Dendritic cell treated with granulocyte-macrophage colony-stimulating factor and Interleukin-4, amounts not matched to agents 40 ng/mL and 50 ng/mL, for 4 days (primary cell): ENCODE data around the gene C1orf87.

Experiments used
- H3K27ac Mint-ChIP-seq: one replicate; pipeline ENCODE4 v1.8.0; 2022; ENCODE audit warnings: mild to moderate bottlenecking, mixed read lengths
- H3K27me3 Mint-ChIP-seq: one replicate; pipeline ENCODE4 v1.8.0; 2022; ENCODE audit warnings: mild to moderate bottlenecking, mixed read lengths
- H3K36me3 Mint-ChIP-seq: one replicate; pipeline ENCODE4 v1.8.0; 2022; ENCODE audit warnings: low read depth, mixed read lengths
- H3K4me1 Mint-ChIP-seq: one replicate; pipeline ENCODE4 v1.8.0; 2022; ENCODE audit warnings: low read depth, mixed read lengths
- H3K4me3 Mint-ChIP-seq: one replicate; pipeline ENCODE4 v1.8.0; 2022; ENCODE audit warnings: mild to moderate bottlenecking, moderate library complexity, mixed read lengths
- H3K9me3 Mint-ChIP-seq: one replicate; pipeline ENCODE4 v1.8.0; 2022; ENCODE audit warnings: mixed read lengths
- intact Hi-C: fragments of 100-400 bp; cut with micrococcal nuclease; formaldehyde crosslinking; loops from one replicate; pipeline ENCODE4 v1.15.0; 2022

C1orf87 gene

DNA sequence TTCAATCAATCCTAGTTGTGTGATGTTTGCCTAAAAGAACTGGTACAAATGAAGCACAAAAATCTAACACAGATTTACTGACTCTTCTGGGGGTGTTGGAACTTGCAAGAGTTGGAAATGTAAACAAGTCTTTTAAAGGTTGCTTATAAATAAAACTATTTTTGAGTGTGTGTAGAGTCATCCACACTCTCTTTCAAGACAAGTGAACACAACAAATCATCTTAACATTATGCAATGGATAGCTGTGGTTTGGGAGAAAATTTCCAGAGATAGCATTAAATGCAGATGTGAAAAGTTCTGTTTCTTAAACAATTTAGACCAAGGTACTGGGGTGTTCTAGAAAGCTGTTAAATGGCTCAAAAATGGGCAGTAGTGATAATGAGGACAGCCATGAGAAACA, 28.7 kb downstream of the C1orf87 start:
- Mint-ChIP-seq H3K4me1 (no peaks in the 10 kb centered on the region), H3K27me3 (no peaks in the 10 kb centered on the region), H3K4me3 (no peak overlapping the region), H3K9me3 (no peaks in the 10 kb centered on the region), H3K27ac (no peak overlapping the region), H3K36me3 (no peaks in the 10 kb centered on the region)
- intact Hi-C loops, result no loop called here

DNA sequence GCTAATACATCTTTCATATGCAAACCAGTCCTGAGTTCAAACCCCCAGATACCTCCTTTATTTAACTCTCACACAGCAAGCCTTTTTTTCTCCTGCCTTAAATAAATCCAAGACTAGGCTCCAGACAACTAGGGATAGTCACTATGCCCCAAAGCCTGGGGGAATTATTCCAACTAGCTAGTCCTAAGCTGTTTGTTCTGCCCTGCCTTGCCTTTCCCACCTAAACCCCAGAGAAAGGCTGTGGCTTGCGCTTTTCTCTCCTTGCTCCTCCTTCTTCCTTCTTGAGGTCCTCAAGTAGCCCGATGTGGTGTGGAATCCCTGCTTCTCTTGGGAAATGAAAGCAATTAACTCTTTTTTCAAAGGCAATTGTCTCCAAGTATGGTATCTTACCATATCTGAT, 31.8 kb downstream of the C1orf87 start:
- Mint-ChIP-seq H3K9me3 (no peaks in the 10 kb centered on the region), H3K27me3 (no peaks in the 10 kb centered on the region), H3K36me3 (no peaks in the 10 kb centered on the region), H3K4me1 (no peaks in the 10 kb centered on the region), H3K27ac (no peak overlapping the region), H3K4me3 (no peak overlapping the region)
- intact Hi-C loops, result no loop called here

DNA sequence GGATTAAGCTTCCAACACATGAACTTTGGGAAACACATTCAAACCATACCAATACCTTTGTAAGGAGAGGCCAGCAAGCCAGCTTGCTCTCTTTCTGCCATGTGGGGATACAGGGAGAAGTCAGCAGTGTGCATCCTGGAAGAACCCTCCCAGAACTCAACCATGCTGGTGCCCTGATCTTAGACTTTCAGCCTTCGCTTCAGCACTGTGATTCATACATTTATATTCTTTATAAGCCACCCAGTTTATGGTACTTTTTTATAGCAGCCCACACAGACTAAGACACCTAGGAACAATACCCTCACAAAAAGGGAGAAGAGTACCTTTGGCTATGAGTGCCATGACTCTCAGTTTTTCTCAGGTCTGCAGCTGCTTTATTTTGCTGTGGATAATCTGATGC, 35.9 kb downstream of the C1orf87 start:
- H3K27ac Mint-ChIP-seq, result no peak overlapping the region

DNA sequence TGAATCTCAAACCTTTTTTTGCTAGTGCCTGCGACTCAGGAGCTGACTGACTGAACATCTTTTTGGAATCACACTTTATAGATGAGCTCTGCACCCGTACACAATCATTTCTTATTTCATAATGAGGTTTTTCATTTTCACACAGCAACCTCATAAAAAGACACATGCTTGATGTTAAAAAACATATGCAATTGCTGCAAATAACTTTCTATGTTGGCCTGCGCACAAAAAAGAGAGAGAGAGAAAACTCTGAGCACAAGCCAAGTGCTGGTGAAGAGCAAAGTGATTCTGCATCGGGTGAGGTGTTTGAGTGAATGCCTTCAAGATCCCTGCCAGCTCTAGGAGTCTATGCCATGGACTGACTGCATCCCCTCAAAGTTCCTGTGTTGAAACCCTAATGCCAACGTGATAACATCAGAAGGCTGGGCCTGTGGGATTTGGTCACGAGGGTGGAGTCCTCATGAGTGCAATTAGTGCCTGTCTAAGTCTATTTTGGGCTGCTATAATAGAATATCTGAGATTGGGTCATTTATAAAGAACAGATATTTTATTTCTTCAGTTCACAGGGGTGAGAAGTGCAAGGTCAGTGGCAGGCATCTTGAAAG, 36.6 kb downstream of the C1orf87 start:
- H3K27ac Mint-ChIP-seq, result no peak overlapping the region
- H3K4me1 Mint-ChIP-seq, result peaks cover 19% of the 10 kb centered on the region
- no peaks in the 10 kb centered on the region for H3K27me3 Mint-ChIP-seq
- no peak overlapping the region for H3K4me3 Mint-ChIP-seq
- H3K9me3 Mint-ChIP-seq, result no peaks in the 10 kb centered on the region
- H3K36me3 Mint-ChIP-seq, result no peaks in the 10 kb centered on the region
- intact Hi-C loops, result no loop called here

More for the DNA sequence above, 35.9 kb downstream of the C1orf87 start:
- Mint-ChIP-seq H3K36me3 (no peaks in the 10 kb centered on the region), H3K4me1 (peaks cover 19% of the 10 kb centered on the region), H3K27me3 (no peaks in the 10 kb centered on the region), H3K9me3 (no peaks in the 10 kb centered on the region), H3K4me3 (no peak overlapping the region)
- intact Hi-C loops, result no loop called here

DNA sequence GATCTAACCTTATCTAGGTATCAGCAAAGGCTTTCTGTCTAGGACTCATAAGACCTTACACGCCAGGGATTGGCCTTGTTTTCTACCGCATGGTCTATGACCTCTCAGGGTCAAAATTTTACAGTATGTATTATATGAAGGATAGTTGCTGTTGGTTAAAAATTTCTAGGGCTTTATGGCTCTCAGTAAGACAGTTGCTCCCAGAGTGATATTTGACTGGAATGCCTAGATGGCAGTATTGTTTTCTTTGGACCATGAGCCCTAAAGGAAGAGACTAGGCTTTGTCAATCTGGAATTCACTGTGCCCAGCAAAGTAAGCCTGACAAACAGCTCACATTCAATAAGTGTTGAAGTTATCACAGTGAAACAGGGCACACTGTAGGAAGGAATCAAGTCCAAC, 37.6 kb downstream of the C1orf87 start:
- Mint-ChIP-seq H3K27me3 (no peaks in the 10 kb centered on the region), H3K27ac (no peak overlapping the region), H3K9me3 (no peaks in the 10 kb centered on the region), H3K4me1 (peaks cover 19% of the 10 kb centered on the region), H3K36me3 (no peaks in the 10 kb centered on the region), H3K4me3 (no peak overlapping the region)
- intact Hi-C loops, result no loop called here

DNA sequence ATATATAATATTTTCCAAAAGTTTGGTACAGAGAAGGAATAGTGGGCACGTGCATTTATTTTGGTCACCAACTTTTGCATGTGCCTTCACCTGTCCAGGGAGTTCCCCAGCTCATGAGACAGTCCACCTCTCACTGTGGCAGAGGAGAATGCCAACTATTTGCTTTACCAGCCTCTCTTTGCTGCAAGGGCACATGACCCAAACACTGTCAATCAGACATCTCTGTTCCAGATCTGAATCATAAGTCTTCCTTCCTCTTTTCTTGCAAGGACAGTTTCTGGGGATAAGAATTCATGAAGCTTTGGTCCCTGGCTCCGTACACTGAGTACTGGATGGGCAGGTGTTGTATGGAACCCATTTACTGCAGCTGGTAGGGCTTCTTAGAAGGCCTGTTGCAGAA, 38.6 kb downstream of the C1orf87 start:
- Mint-ChIP-seq H3K4me3 (no peak overlapping the region), H3K27me3 (no peaks in the 10 kb centered on the region), H3K4me1 (peaks cover 19% of the 10 kb centered on the region), H3K9me3 (no peaks in the 10 kb centered on the region), H3K27ac (no peak overlapping the region), H3K36me3 (no peaks in the 10 kb centered on the region)
- intact Hi-C loops, result no loop called here

DNA sequence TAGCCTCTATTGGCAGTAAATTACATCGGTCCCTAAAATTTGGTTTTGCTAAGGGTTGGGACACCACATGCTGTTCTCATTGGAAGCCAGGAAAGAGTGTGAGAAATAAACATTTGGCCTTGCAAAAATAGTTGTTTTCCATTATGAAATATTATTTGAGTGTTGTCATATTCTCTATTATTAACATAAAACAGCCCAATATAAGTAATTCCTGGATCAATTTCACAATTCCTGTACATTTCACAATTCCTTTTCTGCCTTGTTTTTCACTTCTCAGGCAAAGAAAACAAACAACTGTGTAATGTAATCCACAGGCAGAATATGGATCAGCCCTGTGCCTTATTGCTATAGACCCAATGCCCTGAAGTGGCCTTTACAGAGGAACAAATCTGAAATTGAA, 40.5 kb downstream of the C1orf87 start:
- Mint-ChIP-seq H3K9me3 (no peaks in the 10 kb centered on the region), H3K4me3 (no peak overlapping the region), H3K36me3 (no peaks in the 10 kb centered on the region), H3K4me1 (peaks cover 19% of the 10 kb centered on the region), H3K27me3 (no peaks in the 10 kb centered on the region), H3K27ac (no peak overlapping the region)
- intact Hi-C loops, result no loop called here

DNA sequence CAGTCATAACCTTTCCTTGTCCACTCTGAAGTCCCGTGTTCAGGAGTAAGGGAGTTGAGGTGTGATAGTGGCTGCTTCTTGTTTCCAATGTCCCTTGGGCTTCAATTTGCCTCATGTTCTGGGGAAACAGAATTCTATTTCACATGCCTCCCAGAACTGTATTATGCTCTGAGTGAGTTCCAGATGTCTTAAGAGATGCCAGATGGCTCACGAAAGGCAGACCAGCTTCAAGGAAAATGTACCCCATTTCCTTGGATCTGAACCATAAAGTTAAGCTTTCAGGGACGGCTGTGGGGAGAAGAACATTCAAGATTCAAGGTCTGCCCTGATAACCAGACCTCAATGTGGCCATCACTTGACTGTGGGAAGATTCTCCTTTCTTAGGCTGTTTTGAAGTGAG, 42.4 kb downstream of the C1orf87 start:
- Mint-ChIP-seq H3K4me3 (no peak overlapping the region), H3K4me1 (peaks cover 19% of the 10 kb centered on the region), H3K27me3 (no peaks in the 10 kb centered on the region), H3K27ac (no peak overlapping the region), H3K9me3 (no peaks in the 10 kb centered on the region), H3K36me3 (no peaks in the 10 kb centered on the region)
- intact Hi-C loops, result no loop called here

DNA sequence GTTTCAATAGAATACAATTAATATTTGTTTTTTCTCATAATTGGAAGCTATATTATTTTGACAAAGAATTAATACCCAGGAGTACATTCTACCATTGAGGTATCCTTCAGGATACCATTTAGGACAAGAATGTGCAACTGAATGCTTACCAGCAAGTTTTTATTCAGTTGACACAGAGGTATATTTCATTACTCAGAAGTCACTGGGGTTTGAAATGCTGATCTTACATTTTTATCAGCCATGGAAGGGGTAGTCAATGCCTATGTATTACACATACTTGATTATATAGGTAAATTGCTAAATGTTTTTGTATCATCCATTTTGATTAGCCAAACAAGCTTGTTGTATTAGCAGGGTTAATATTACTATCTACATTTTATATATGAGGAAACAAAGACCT, 48.0 kb downstream of the C1orf87 start:
- no peak overlapping the region for H3K27ac Mint-ChIP-seq
- intact Hi-C loops, result no loop called here
- no peak overlapping the region for H3K4me3 Mint-ChIP-seq
- no peaks in the 10 kb centered on the region for H3K4me1 Mint-ChIP-seq
- no peaks in the 10 kb centered on the region for H3K27me3 Mint-ChIP-seq
- no peaks in the 10 kb centered on the region for H3K36me3 Mint-ChIP-seq
- H3K9me3 Mint-ChIP-seq, result no peaks in the 10 kb centered on the region

DNA sequence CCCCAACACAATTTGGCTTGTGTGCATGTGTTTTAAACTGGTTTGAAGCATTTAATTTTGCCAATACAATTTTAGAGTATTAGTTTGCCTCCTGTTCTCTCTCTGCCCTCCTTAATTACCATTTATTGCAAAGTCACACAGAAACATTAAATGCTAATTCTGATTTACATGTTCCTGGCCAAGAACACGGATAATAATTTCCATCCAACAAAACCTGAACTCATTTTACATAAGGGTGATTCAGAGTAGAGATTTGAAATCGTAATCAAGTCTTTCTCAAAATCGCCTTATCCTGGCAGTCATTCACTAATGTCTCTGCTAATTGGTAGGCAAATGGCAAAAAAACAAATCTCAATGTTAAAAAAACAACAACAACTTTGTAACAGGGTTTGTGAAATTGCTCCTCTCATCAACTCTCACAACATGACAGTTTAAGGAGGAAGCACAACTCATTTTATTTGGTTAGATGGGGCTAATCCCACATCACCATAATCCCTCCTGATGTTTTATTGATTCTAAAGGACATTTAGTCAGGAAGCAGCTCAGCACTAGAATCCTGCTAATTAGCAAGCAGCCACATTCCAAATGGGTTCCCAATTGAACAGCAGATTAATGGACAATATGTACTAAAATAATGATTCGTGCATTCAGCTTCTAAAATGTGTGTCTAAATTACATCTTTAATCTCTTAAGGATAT, 55.9 kb downstream of the C1orf87 start:
- intact Hi-C loops, result no loop called here
- no peak overlapping the region for H3K27ac Mint-ChIP-seq
- no peaks in the 10 kb centered on the region for H3K9me3 Mint-ChIP-seq

DNA sequence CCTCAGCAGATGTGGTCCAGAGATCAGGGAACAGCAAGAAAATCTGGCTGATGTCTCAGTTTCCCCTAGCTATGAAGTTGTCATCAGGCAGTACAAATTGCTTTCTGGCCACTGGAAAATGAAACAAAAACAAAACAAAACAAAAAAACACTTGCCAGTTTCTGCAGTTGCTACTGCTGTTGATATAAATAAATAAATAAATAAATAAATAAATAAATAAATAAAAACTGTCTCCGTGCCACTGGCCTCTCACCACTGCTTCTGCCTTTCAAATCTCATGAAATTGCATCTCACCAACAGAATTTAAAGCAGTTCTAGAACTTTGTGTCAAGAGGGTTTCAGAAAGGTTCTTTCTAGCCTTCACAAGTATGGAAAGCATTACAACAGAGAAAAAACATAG, 62.9 kb downstream of the C1orf87 start:
- Mint-ChIP-seq H3K27me3 (no peaks in the 10 kb centered on the region), H3K27ac (no peak overlapping the region), H3K4me3 (no peak overlapping the region), H3K9me3 (no peaks in the 10 kb centered on the region), H3K4me1 (no peaks in the 10 kb centered on the region), H3K36me3 (no peaks in the 10 kb centered on the region)
- intact Hi-C loops, result no loop called here

More for the DNA sequence above, 55.9 kb downstream of the C1orf87 start:
- Mint-ChIP-seq H3K4me1 (no peaks in the 10 kb centered on the region), H3K4me3 (no peak overlapping the region), H3K27me3 (no peaks in the 10 kb centered on the region), H3K36me3 (no peaks in the 10 kb centered on the region)

DNA sequence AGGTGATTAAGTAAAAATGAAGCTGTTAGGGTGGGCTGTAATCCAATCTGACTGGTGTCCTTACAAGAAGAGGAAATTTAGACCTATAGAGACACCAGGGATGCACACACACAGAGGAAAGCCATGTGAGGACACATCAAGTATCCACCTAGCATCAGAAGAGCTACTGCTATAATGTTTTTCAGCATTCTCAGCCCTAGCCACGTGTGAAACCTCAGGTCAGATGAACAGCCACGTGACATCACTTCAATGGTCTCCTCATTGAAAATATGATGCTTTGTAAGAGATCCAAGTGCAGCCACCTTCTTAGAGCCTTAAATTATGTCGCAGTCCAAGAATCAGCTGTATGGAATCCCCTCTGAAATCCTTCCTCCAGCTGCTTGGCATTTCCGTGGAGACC, 65.1 kb downstream of the C1orf87 start:
- Mint-ChIP-seq H3K36me3 (no peaks in the 10 kb centered on the region), H3K4me1 (no peaks in the 10 kb centered on the region), H3K27me3 (no peaks in the 10 kb centered on the region), H3K27ac (no peak overlapping the region), H3K4me3 (no peak overlapping the region), H3K9me3 (no peaks in the 10 kb centered on the region)
- intact Hi-C loops, result no loop called here

DNA sequence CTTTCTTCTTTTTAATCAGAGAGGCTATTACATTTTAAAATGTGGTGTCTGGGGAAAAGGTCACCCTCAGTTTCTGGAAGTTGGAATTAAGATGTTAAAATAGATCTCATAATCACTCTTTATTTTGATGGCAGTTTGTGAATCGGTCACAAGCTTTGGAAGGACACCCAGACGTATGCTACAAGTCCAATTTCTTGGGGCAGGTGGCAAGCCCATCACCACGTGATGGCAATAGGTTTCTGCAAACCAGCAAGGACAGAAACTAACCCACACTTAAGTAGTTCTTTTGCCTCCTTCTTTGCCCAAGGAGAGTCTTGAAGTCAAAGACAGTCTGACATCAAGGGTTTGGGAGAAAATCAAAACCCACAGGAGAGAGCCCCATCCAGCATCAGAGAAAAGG, 72.9 kb downstream of the C1orf87 start:
- no peaks in the 10 kb centered on the region for H3K4me1 Mint-ChIP-seq
- no peaks in the 10 kb centered on the region for H3K36me3 Mint-ChIP-seq
- H3K9me3 Mint-ChIP-seq, result no peaks in the 10 kb centered on the region
- intact Hi-C loops, result no loop called here
- no peaks in the 10 kb centered on the region for H3K27me3 Mint-ChIP-seq
- no peak overlapping the region for H3K27ac Mint-ChIP-seq
- H3K4me3 Mint-ChIP-seq, result no peak overlapping the region

DNA sequence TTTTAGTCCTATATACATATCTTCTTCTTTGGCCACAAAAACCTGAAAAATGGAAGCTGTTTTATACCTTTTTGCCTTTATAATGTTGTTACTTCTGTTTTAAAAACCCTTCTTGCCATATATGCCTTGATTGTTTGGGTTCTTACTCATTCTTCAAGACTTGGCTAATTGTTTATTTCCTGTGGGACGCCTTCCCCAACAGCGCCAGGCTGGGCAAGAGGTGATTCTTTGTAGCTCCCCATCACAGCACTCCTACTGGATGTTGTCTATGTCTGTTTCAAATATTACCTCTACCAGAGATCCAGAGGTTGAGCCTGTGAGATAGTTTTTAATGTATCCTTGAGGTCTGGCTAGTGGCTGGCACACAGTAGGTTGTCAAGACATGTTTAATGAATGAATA, 73.8 kb downstream of the C1orf87 start:
- H3K27ac Mint-ChIP-seq, result no peak overlapping the region

DNA sequence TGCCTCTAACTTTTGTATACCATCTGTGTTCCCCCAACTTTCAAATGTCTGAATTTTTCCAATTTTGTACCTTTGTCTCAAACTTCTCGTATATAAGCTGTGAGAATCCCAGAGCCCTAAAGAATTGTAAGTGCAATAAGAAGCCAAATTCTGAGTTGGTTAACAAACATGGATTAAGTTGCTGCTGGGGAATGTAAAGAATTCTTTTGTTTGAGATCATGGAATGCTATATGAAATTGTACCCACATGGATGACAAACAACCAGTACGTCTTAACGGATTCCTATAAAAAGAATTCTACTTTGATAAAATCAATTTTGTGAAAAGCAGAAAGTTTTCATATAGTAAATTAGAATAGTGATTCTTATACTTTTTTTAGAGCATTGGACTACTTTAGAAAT, 74.6 kb downstream of the C1orf87 start:
- intact Hi-C loops, result no loop called here
- Mint-ChIP-seq H3K27me3 (no peaks in the 10 kb centered on the region), H3K36me3 (no peaks in the 10 kb centered on the region), H3K4me1 (no peaks in the 10 kb centered on the region), H3K9me3 (no peaks in the 10 kb centered on the region), H3K27ac (no peak overlapping the region), H3K4me3 (no peak overlapping the region)

More for the DNA sequence above, 73.8 kb downstream of the C1orf87 start:
- no peaks in the 10 kb centered on the region for H3K4me1 Mint-ChIP-seq
- H3K9me3 Mint-ChIP-seq, result no peaks in the 10 kb centered on the region
- intact Hi-C loops, result no loop called here
- no peaks in the 10 kb centered on the region for H3K27me3 Mint-ChIP-seq
- no peak overlapping the region for H3K4me3 Mint-ChIP-seq
- no peaks in the 10 kb centered on the region for H3K36me3 Mint-ChIP-seq
